ENCODE results near the gene ATR. TPM values are rescaled to one million over a fixed set of nuclear protein-coding genes. Genes with fewer than 3 reads are reported as not detected.
A peak's percentile ranks its signal among the peaks of the same experiment; 100 is the strongest.

Gene ATR
- total RNA-seq, 4 donors from 2014 or later, result 8.9 to 21.9 (median 10.0) TPM

DNA sequence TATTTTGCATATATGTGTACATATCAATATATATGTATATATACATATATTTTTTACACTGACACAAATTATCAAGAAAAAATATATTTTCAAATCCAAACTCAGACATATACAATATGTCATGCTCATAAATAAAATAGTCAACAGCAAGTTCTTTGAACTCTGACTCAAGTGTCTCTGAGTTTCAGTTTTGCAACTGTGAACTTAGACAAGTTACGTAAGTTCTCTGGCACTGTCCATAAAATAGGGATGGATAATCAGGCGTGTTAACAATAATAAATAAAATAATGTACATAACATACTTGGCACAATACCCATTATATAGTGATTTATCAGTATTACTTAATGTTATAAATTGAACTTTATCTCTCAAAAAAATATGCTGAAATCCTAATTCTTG, 118.6 kb downstream of the ATR start:
- TF ChIP-seq CTCF (IDR thresholded peaks at IDR 0.05 in 4 of 5, conservative IDR thresholded peaks at IDR 0.05 in 1 of 5), result no peak
- no peak for TF ChIP-seq POLR2A (IDR thresholded peaks at IDR 0.05)
- Histone ChIP-seq H3K4me1 (no peaks in the 10 kb centered on the region), H3K9me3 (no peaks in the 10 kb centered on the region), H3K36me3 (peaks cover 0 to 17% of the 10 kb centered on the region in 2 donors), H3K27me3 (no peaks in the 10 kb centered on the region), H3K27ac (no peak overlapping the region), H3K4me3 (no peak overlapping the region)
- no peak for DNase-seq
- in situ Hi-C loops (cut with MboI; ENCODE audit: low sequenced_read_pairs in 4 of 4), result no loop called here
- intact Hi-C loops (cut with DNase I; ENCODE audit: low total_unique reads), result no loop called here
- ATAC-seq, result no peak

GRCh38 chr3:142459096-142459495, 119.4 kb downstream of the ATR start:
- Histone ChIP-seq H3K27me3 (no peaks in the 10 kb centered on the region), H3K4me1 (no peaks in the 10 kb centered on the region), H3K27ac (no peak overlapping the region), H3K4me3 (no peak overlapping the region), H3K36me3 (peaks cover 0 to 17% of the 10 kb centered on the region in 2 donors), H3K9me3 (no peaks in the 10 kb centered on the region)
- DNase-seq (no peak), ATAC-seq (no peak)
- TF ChIP-seq POLR2A (IDR thresholded peaks at IDR 0.05) (no peak), CTCF (IDR thresholded peaks at IDR 0.05 in 4 of 5, conservative IDR thresholded peaks at IDR 0.05 in 1 of 5) (no peak)
- intact Hi-C loops (cut with DNase I; ENCODE audit: low total_unique reads), result no loop called here
- in situ Hi-C loops (cut with MboI; ENCODE audit: low sequenced_read_pairs in 4 of 4), result no loop called here

DNA sequence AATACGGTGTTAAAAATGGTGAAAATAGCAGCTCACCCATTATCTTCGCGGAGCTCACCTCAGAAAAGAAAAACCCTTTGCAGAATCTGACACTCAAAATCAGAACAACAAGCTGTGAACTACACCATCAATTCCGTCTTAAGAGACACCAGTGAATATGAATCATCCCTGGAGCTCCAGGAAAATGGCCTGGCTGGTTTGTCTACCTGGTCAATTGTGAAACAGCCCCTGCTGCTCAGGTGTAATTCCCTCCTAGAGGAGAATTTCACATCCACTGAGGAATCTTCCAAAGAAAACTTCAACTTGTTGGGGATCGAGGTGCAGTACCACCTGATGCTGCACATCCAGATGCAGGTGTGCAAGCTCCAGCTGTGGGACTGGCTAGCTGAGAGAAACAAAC, 127.7 kb downstream of the ATR start:
- Histone ChIP-seq H3K4me3 (no peak overlapping the region), H3K27ac (no peak overlapping the region), H3K36me3 (no peaks in the 10 kb centered on the region), H3K27me3 (no peaks in the 10 kb centered on the region), H3K9me3 (no peaks in the 10 kb centered on the region), H3K4me1 (peaks cover 14 to 16% of the 10 kb centered on the region in 2 donors)
- in situ Hi-C loops (cut with MboI; ENCODE audit: low sequenced_read_pairs in 4 of 4), result no loop called here
- no peak for ATAC-seq
- DNase-seq, result no peak
- intact Hi-C loops (cut with DNase I; ENCODE audit: low total_unique reads), result no loop called here
- TF ChIP-seq CTCF (IDR thresholded peaks at IDR 0.05 in 4 of 5, conservative IDR thresholded peaks at IDR 0.05 in 1 of 5), result no peak
- TF ChIP-seq POLR2A (IDR thresholded peaks at IDR 0.05), result no peak

DNA sequence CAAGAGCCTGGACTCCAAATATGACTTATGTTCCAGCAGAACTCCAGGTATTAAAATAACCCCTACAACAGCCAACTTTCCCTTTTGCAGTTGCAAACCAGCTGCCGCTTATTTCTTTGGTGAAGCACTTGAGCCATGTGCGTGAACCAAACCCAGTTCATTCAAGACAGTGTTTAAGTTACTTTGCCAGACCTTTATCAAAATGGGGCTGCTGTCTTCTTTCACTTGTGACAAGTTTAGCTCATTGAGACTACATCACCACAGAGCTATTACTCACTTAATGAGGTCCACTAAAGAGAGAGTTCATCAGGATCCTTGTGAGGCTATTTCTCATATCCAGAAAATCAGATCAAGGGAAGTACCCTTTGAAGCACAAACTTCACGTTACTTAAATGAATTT, 128.3 kb downstream of the ATR start:
- intact Hi-C loops (cut with DNase I; ENCODE audit: low total_unique reads) (no loop called here), in situ Hi-C loops (cut with MboI; ENCODE audit: low sequenced_read_pairs in 4 of 4) (no loop called here)
- peak overlapping the region in 1 of 4 donors; percentile 16 for H3K27ac ChIP-seq
- no peak overlapping the region for H3K4me3 ChIP-seq
- no peaks in the 10 kb centered on the region for H3K36me3 ChIP-seq
- no peak for TF ChIP-seq CTCF (IDR thresholded peaks at IDR 0.05 in 4 of 5, conservative IDR thresholded peaks at IDR 0.05 in 1 of 5)
- no peak for TF ChIP-seq POLR2A (IDR thresholded peaks at IDR 0.05)
- DNase-seq (no peak), ATAC-seq (no peak)
- no peaks in the 10 kb centered on the region for H3K27me3 ChIP-seq
- peaks cover 21 to 22% of the 10 kb centered on the region in 2 donors for H3K4me1 ChIP-seq
- no peaks in the 10 kb centered on the region for H3K9me3 ChIP-seq
